GM12878 (cell line): ENCODE results near the gene SRSF7. TPM values are rescaled to one million over a fixed set of nuclear protein-coding genes. Genes with fewer than 3 reads are reported as not detected.

Experiments
- ATAC-seq: fragments of 200-7000 bp; cut with Tn5 transposase; 3 replicates; pipeline ENCODE4 v1.9.1; 2020; ENCODE audit warnings: mild to moderate bottlenecking, moderate library complexity
- BruUV-seq: library from RNA; stranded (reverse); fragments of 400-500 nt; replicated peaks from 2 replicates; lab custom pipeline; 2021; lab: Mats Ljungman, UMichigan
- CTCF ChIA-PET: fragments of 300-600 bp; sonication (Branson Sonifier 250); formaldehyde crosslinking; extraction: SDS; loops from one replicate; lab custom pipeline; 2021; ENCODE audit warnings: inconsistent platforms; lab: Yijun Ruan, JAX
- POLR2A ChIA-PET: fragments of 350-600 bp; formaldehyde crosslinking; extraction: SDS; loops from one replicate; lab custom pipeline; 2021; ENCODE audit warnings: inconsistent platforms; lab: Charles Lee
- RAD21 ChIA-PET: fragments of 300-600 bp; sonication (Branson Sonifier 250); formaldehyde crosslinking; loops from one replicate; lab custom pipeline; 2023; ENCODE audit warnings: antibody characterized with exemption; ENCODE audit not compliant: unreplicated experiment; lab: Charles Lee
- SMC1A ChIA-PET: fragments of 300-600 bp; sonication (Branson Sonifier 250); formaldehyde crosslinking; loops from one replicate; lab custom pipeline; 2023; ENCODE audit not compliant: unreplicated experiment, uncharacterized antibody; lab: Charles Lee
- DNase-seq: peaks from one replicate; pipeline ENCODE4 v3.0.0-alpha.2; 2011; ENCODE audit warnings: low read depth, low spot score
- FAIRE-seq: peaks from 3 replicates; lab custom pipeline; 2011; peaks lifted over from hg19 to GRCh38; lab: Jason Lieb, UNC
- H2AFZ ChIP-seq: 2 replicates; pipeline ENCODE4 v1.6.0; 2011; ENCODE audit warnings: low read depth, low read length, control low read depth; ENCODE audit not compliant: control insufficient read depth
- H3K27ac ChIP-seq: 2 replicates; pipeline ENCODE4 v1.5.1; 2011; ENCODE audit warnings: control low read depth; ENCODE audit not compliant: control insufficient read depth, insufficient read depth
- H3K27me3 ChIP-seq, 2 experiments: replicated peaks in 1 of 2; 2 replicates each; pipeline versions ENCODE4 v1.6.0 to v1.6.1; 2011; ENCODE audit warnings: low read length in 1 of 2; ENCODE audit not compliant: control insufficient read depth in 2 of 2, insufficient read depth in 2 of 2
- H3K36me3 ChIP-seq, 2 experiments: 2 replicates each; pipeline ENCODE4 v1.5.1; 2011; ENCODE audit warnings: low read length in 1 of 2; ENCODE audit not compliant: control insufficient read depth in 2 of 2, insufficient read depth in 2 of 2
- H3K4me1 ChIP-seq: 2 replicates; pipeline ENCODE4 v1.6.1; 2011; ENCODE audit warnings: mild to moderate bottlenecking, low read length, moderate library complexity, mixed read lengths; ENCODE audit not compliant: control insufficient read depth, insufficient read depth
- H3K4me2 ChIP-seq: 2 replicates; pipeline ENCODE4 v1.6.0; 2011; ENCODE audit warnings: control low read depth; ENCODE audit not compliant: control insufficient read depth, insufficient read depth
- H3K4me3 ChIP-seq: fragments of 200-600 bp; sonication (generic); 2 replicates; pipeline ENCODE4 v1.5.1; 2016
- H3K79me2 ChIP-seq: 2 replicates; pipeline ENCODE4 v1.6.0; 2011; ENCODE audit warnings: low read length; ENCODE audit not compliant: control insufficient read depth, insufficient read depth
- H3K9ac ChIP-seq: 2 replicates; pipeline ENCODE4 v1.8.0; 2011; ENCODE audit warnings: low read length, control low read depth, mixed read lengths; ENCODE audit not compliant: control insufficient read depth, insufficient read depth
- H3K9me3 ChIP-seq: replicated peaks from 3 replicates; pipeline ENCODE4 v1.5.1; 2011; ENCODE audit warnings: mild to moderate bottlenecking, low read length; ENCODE audit not compliant: control insufficient read depth, insufficient read depth
- H4K20me1 ChIP-seq: 2 replicates; pipeline ENCODE4 v1.6.0; 2011; ENCODE audit not compliant: control insufficient read depth, insufficient read depth
- BACH1 ChIP-seq: fragments of 450-650 bp; IDR thresholded peaks from 2 replicates; pipeline ENCODE4 v1.6.1; 2017; ENCODE audit warnings: mild to moderate bottlenecking, borderline replicate concordance
- BCL11A ChIP-seq: IDR thresholded peaks from 2 replicates; pipeline ENCODE4 v1.6.1; 2011; ENCODE audit warnings: low read depth, low read length
- BCLAF1 ChIP-seq: fragments of 450-650 bp; IDR thresholded peaks from 2 replicates; pipeline ENCODE4 v1.6.1; 2017; ENCODE audit warnings: antibody characterized with exemption, mild to moderate bottlenecking, moderate library complexity
- CEBPB ChIP-seq, 2 experiments: fragments of 150-350 bp in 1 of 2; IDR thresholded peaks; 2 replicates each; pipeline ENCODE4 v1.6.1; 2012 to 2014; ENCODE audit warnings: low read depth in 2 of 2, low read length in 2 of 2, borderline replicate concordance in 1 of 2, inconsistent platforms in 1 of 2
- EED ChIP-seq: sonication (generic); IDR thresholded peaks from 2 replicates; pipeline ENCODE4 v1.6.1; 2016; ENCODE audit warnings: antibody characterized with exemption, low read depth
- ESRRA ChIP-seq: IDR thresholded peaks from 2 replicates; pipeline ENCODE4 v1.6.1; 2012; ENCODE audit warnings: mild to moderate bottlenecking, low read length, improper control_type of control experiment
- IRF3 ChIP-seq: fragments of 450-650 bp; IDR thresholded peaks from 2 replicates; pipeline ENCODE4 v1.6.1; 2014; ENCODE audit warnings: mild to moderate bottlenecking
- MLLT1 ChIP-seq: fragments of 450-650 bp; IDR thresholded peaks from 2 replicates; pipeline ENCODE4 v1.6.1; 2016; ENCODE audit warnings: mild to moderate bottlenecking
- MYB ChIP-seq: fragments of 150-350 bp; IDR thresholded peaks from 2 replicates; pipeline ENCODE4 v1.6.1; 2014; ENCODE audit warnings: mild to moderate bottlenecking, low read depth, low read length, borderline replicate concordance
- NFIC ChIP-seq: IDR thresholded peaks from 2 replicates; pipeline ENCODE4 v1.6.1; 2012; ENCODE audit warnings: low read depth, mild to moderate bottlenecking, inconsistent platforms, low read length, moderate library complexity
- PBX3 ChIP-seq: IDR thresholded peaks from 2 replicates; pipeline ENCODE4 v1.6.1; 2011; ENCODE audit warnings: mild to moderate bottlenecking, low read depth, low read length, moderate library complexity; ENCODE audit not compliant: insufficient replicate concordance
- RAD21 ChIP-seq: IDR thresholded peaks from 2 replicates; pipeline ENCODE4 v1.6.1; 2011; ENCODE audit warnings: mild to moderate bottlenecking, low read depth, low read length, moderate library complexity; ENCODE audit not compliant: insufficient read depth
- RBBP5 ChIP-seq: fragments of 200-600 bp; sonication (generic); conservative IDR thresholded peaks from 2 replicates; pipeline ENCODE4 v1.6.1; 2016
- SPI1 ChIP-seq: IDR thresholded peaks from 2 replicates; pipeline ENCODE4 v1.6.1; 2011; ENCODE audit warnings: low read depth, mild to moderate bottlenecking, low read length, moderate library complexity, borderline replicate concordance; ENCODE audit not compliant: insufficient read depth
- WGBS: methylation state at CpG from one replicate; pipeline ENCODE4 v1.1.6; 2016; ENCODE audit warnings: low lambda C conversion rate; ENCODE audit not compliant: insufficient replicate concordance, insufficient coverage; ENCODE audit errors: missing lambda C conversion rate; 5-methylcytosine and 5-hydroxymethylcytosine counted together
- in situ Hi-C: fragments of 300-500 bp; cut with MboI; formaldehyde crosslinking; loops from 9 replicates; pipeline ENCODE4 v1.14.3; 2018; ENCODE audit warnings: mixed read lengths
- intact Hi-C: fragments of 100-400 bp; cut with micrococcal nuclease; formaldehyde crosslinking; loops from one replicate; pipeline ENCODE4 v1.14.2; 2022; ENCODE audit not compliant: unreplicated experiment
- polyA plus RNA-seq, 11 experiments: library from polyadenylated mRNA; depleted of rRNA in 4 of 11; unstranded in 6 of 11; stranded (reverse) in 5 of 11; fragments of >200 nt; fragmentation: Nextera tagmentation in 4 of 11; fragmentation: Illumina TruSeq in 1 of 11; extraction: Ambion mirVana in 4 of 11; extraction: Trizol in 1 of 11; gene quantifications; 1 replicate in 1 of 11; 2 replicates in 10 of 11; pipeline versions ENCODE4 v1.2.1 to v1.2.3, GENCODE V29; 2011 to 2016; ENCODE audit warnings: inconsistent platforms in 2 of 11, missing spikeins in 2 of 11, low read depth in 1 of 11
- total RNA-seq, 4 experiments: library from RNA; depleted of rRNA in 3 of 4; stranded (reverse); fragments of >200 nt in 3 of 4; fragmentation: Illumina TruSeq in 1 of 4; extraction: Trizol in 1 of 4; gene quantifications; 2 replicates each; pipeline versions ENCODE4 v1.2.1 to v1.2.3, GENCODE V29; 2013 to 2021

Gene SRSF7
- total and polyA plus RNA-seq, 10 of the 15 experiments (the other 5 are each of a cell fraction or from before 2014, with no cell fraction given) = 205 to 785 (median 408) TPM

GRCh38 chr2:38751596-38752410 is 642 bp upstream of the SRSF7 start:
- FAIRE-seq = no peak
- RAD21 ChIA-PET = interaction anchor here (0.6 to 2.0 kb wide), 10 partner anchors 10 to 180 kb away, joined by 3 to 10 read pairs (median 3); partner anchors contain the start of genes GALM and HNRNPLL
- Histone ChIP-seq H2AFZ (peak overlapping the region; percentile 97), H4K20me1 (peaks cover 2% of the 10 kb centered on the region; the same call in 1 of the 2 replicates), H3K4me3 (peak overlapping the region; percentile 65; the same call in 1 of the 2 replicates), H3K79me2 (peaks cover 43% of the 10 kb centered on the region), H3K9me3 (no peaks in the 10 kb centered on the region), H3K4me2 (peak overlapping the region; percentile 38), H3K9ac (peak overlapping the region; percentile 9; the same call in 1 of the 2 replicates), H3K27ac (peak overlapping the region; percentile 55), H3K27me3 (no peaks in the 10 kb centered on the region), H3K4me1 (no peaks in the 10 kb centered on the region; the same call in 1 of the 2 replicates), H3K36me3 (peaks cover 8 to 24% of the 10 kb centered on the region in 2 experiments)
- BruUV-seq = no TSS peak
- in situ Hi-C loops (no loop called here), intact Hi-C loops (no loop called here)
- SMC1A ChIA-PET = interaction anchor here (0.6 to 1.5 kb wide), 5 partner anchors 11 to 344 kb away, joined by 3 to 5 read pairs (median 4); no protein-coding TSS in a partner anchor
- peak; percentile 16 for ATAC-seq
- POLR2A ChIA-PET = interaction anchor here (0.6 to 2.4 kb wide), 16 partner anchors 10 to 569 kb away, joined by 3 to 12 read pairs (median 4); no protein-coding TSS in a partner anchor
- no peak for DNase-seq
- WGBS = 10% methylated on average over 18 of the region's 18 CpGs
- CTCF ChIA-PET = interaction anchor here (0.8 to 1.8 kb wide), 7 partner anchors 10 to 195 kb away, joined by 3 to 9 read pairs (median 3); partner anchors contain the start of gene HNRNPLL
- no peak for TF ChIP-seq PBX3
- no peak for TF ChIP-seq RAD21
- TF ChIP-seq RBBP5 = no peak
- no peak for TF ChIP-seq IRF3
- TF ChIP-seq MYB = no peak
- TF ChIP-seq SPI1 = no peak
- no peak for TF ChIP-seq NFIC
- no peak for TF ChIP-seq BACH1
- no peak for TF ChIP-seq ESRRA
- TF ChIP-seq MLLT1 = peak; percentile 89; the same call in 1 of the 2 replicates
- no peak for TF ChIP-seq BCLAF1
- no peak for TF ChIP-seq EED
- no peak for TF ChIP-seq CEBPB (IDR thresholded peaks at IDR 0.05; ENCODE audit: borderline replicate concordance in 1 of 2, low read depth in 2 of 2, low read length in 2 of 2)
- TF ChIP-seq BCL11A = no peak
